C4-2B (cell line): Measurements from ENCODE around the gene TSPAN14.

ENCODE experiments used
- H3K27ac ChIP-seq: fragments of 450-650 bp; 2 replicates; pipeline ENCODE4 v1.5.1; 2017
- ZFX ChIP-seq: fragments of 450-650 bp; IDR thresholded peaks from 2 replicates; pipeline ENCODE4 v1.6.1; 2017
- TF ChIP-seq, protein P1 (sequence below): fragments of 450-650 bp; conservative IDR thresholded peaks from 2 replicates; pipeline ENCODE4 v1.5.1; 2017; ENCODE audit warnings: mild to moderate bottlenecking

TSPAN14 gene

DNA sequence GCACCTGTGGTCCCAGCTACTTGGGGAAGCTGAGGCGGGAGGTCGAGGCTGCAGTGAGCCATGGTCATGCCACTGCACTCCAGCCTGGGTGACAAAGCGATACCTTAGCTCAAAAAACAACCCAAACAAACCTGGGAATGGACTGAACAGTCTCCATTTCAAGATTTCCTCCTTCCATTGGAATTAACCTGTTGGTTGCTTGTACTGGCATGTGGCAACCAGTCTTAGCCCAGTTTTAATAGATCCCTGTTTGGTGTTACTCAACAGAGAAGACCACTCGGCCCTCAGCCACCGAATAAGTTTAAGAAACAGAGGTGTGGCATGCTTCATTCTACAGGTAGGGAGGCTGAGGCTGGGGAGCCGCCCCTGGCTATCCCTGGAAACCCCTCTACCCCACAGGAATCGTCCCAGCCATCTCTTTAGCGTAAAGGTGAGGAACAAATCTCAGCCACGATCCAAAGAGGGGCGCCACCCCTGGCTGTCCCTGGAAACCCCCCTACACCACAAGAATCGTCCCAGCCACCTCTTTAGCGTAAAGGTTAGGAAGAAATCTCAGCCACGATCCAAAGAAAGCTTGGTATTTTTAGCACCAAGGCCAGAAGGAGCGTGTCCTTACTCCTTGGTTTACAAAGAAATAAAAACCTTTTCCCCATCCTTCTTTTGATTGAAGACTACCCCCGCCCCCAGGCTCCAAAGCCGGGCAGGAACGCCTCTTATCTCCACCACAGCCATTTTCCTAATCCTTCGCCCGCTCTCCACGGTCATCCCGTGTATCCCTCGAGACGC is 861 bp upstream of the TSPAN14 start:
- TF ChIP-seq ZFX: no peak
- TF ChIP-seq, protein P1, sequence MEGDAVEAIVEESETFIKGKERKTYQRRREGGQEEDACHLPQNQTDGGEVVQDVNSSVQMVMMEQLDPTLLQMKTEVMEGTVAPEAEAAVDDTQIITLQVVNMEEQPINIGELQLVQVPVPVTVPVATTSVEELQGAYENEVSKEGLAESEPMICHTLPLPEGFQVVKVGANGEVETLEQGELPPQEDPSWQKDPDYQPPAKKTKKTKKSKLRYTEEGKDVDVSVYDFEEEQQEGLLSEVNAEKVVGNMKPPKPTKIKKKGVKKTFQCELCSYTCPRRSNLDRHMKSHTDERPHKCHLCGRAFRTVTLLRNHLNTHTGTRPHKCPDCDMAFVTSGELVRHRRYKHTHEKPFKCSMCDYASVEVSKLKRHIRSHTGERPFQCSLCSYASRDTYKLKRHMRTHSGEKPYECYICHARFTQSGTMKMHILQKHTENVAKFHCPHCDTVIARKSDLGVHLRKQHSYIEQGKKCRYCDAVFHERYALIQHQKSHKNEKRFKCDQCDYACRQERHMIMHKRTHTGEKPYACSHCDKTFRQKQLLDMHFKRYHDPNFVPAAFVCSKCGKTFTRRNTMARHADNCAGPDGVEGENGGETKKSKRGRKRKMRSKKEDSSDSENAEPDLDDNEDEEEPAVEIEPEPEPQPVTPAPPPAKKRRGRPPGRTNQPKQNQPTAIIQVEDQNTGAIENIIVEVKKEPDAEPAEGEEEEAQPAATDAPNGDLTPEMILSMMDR: no peak; the same call in 1 of the 2 replicates
- H3K27ac ChIP-seq: peak overlapping the region; percentile 98

DNA sequence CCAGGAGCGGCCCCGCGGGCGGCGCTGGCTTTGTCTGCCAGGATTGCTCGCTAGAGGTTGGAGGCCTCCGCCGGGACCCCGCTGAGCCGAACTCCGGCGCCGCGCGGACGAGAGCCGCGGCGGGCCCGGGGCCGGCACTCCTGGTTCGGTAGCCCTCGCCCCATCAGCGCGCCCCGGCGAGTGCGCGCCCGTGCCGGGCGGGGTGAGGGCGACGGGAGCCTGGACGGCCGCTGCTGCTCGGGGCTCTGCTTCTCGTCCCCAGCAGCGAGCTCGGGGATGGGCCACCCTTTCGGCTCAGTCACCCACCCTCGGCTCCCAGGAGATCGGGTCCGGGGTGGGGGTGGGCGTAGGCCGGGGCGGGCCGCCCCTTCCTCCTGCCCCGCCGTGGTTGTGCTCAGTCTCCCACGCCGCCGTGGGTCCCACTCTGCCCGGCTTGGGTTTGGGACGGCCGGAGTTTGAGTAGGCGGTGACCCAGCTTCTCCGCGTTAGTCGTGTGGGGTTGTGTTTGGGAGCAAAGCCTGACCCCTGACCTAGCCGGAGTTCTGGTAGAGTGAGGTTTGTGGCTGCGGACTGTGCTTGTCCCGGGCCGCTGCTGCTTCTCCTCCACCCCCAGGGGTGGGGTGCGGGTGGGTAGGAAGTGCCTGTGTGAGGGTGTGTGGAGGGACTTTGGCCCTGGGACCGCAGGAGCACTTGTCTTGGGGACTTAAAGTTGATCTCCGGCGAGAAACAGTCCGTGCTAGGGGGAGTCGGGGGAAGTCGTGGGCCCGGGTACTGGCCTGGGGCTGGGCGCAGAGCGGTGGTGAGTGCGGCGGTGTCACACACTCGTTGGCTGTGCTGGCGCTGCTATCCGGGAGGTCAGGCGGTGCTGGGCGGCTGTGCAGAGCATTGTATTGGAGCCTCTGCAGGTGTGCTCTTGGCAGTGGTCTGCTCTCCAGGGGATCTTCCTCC is 677 bp downstream of the TSPAN14 start:
- H3K27ac ChIP-seq: peak overlapping the region; percentile 98
- TF ChIP-seq, protein P1: no peak
- TF ChIP-seq ZFX: peak; percentile 74

DNA sequence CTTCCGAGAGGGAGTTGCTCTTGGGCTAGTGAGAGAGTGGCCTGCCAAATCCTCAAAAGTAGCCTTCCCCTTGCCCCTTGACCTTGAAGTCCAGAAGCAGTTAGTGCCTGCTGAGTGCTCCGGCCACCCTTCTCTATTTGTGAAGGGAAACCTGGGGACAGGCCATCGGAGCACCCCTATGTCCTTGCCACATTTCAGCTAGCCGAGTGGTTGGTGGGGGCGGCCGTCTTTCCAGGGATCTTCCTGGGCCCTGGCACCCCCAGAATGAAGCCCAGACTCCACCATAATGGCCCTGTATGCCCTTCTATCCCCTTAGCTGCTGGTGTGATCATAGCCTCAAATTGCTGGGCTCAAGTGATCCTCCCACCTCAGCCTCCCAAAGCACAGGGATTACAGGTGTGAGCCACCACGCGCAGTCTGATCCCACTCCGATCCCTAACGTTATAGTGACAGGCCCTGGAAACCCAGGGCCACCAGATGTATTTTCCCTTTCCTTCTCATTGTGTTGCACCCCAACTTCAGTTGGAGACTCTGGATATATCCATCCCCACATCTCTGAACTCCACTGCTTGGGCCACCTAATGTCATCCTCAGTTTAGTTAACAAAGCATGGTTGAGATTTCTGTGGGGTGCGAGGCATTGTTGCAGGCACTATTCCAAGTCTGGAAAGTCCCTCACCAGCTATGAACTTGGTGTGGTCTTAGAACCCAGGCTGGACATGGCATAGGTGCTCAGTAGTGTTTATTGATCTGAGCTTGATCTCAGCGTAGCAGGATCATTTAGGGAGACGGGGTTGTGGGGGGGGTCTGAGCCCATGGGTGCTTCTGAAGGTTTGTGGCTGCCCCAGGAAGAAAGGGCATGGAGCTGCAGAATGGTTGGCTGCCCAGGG is 1.6 kb downstream of the TSPAN14 start:
- TF ChIP-seq, protein P1: no peak
- TF ChIP-seq ZFX: no peak
- peak overlapping the region; percentile 98 for H3K27ac ChIP-seq

GRCh38 chr10:80457554-80458262 is 3.6 kb downstream of the TSPAN14 start:
- no peak for TF ChIP-seq ZFX
- TF ChIP-seq, protein P1: no peak
- peak overlapping the region; percentile 85 for H3K27ac ChIP-seq

- no peak for TF ChIP-seq ZFX
- TF ChIP-seq, protein P1: no peak
- peak overlapping the region; percentile 85 for H3K27ac ChIP-seq
Observed at GRCh38 chr10:80458263-80458625, 4.1 kb downstream of the TSPAN14 start.

GRCh38 chr10:80458638-80459037 is 4.5 kb downstream of the TSPAN14 start:
- H3K27ac ChIP-seq: peak overlapping the region; percentile 85
- no peak for TF ChIP-seq ZFX
- TF ChIP-seq, protein P1: no peak
